ENCODE data around the gene ZNF341. TPM values are rescaled to one million over a fixed set of nuclear protein-coding genes. Genes with fewer than 3 reads are reported as not detected.
"Not testable (repeated sequence)": the region's sequence is repeated elsewhere in the genome, so short reads cannot be mapped to it uniquely, and the experiment has no call there.

ZNF341 gene
- total RNA-seq, 1 donor from 2014 or later = 8.3 TPM

DNA sequence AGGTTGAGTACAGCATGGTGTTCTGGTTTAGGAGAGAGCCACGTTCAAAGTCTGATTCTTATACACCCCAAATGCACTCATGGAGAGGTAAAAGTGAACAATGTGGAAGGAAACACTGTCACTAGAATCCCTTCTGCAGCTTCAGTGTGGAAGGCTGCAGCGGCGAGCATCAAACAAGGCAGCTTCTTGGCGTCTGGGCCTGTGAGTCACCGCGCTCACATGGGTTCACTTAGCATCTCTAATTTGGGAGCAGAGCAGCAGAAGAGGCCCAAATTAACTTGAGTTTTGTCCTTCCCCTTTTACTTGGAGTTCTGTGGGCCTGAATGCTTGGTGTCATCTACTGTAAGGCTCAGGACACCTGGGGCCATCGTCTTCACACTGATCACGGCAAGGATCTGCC lies 34.7 kb upstream of the ZNF341 start:
- Mint-ChIP-seq H3K4me1 (ENCODE audit: low read depth) (peaks cover 6% of the 10 kb centered on the region), H3K36me3 (ENCODE audit: insufficient read depth) (peaks cover 6% of the 10 kb centered on the region)

DNA sequence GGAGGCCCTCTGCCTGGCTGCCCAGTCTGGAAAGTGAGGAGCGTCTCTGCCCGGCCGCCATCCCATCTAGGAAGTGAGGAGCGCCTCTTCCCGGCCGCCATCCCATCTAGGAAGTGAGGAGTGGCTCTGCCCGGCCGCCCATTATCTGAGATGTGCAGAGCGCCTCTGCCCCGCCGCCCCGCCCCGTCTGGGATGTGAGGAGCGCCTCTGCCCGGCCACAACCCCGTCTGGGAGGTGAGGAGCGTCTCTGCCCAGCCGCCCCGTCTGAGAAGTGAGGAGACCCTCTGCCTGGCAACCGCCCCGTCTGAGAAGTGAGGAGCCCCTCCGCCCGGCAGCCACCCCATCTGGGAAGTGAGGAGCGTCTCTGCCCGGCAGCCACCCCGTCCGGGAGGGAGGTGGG lies 32.8 kb upstream of the ZNF341 start:
- not testable (repeated sequence) for H3K4me1 Mint-ChIP-seq (ENCODE audit: low read depth); H3K36me3 Mint-ChIP-seq (ENCODE audit: insufficient read depth); H3K4me3 Mint-ChIP-seq (ENCODE audit: low read depth); H3K27ac Mint-ChIP-seq; H3K27me3 Mint-ChIP-seq; DNase-seq (ENCODE audit: low spot score, unreplicated experiment); H3K9me3 Mint-ChIP-seq (ENCODE audit: low read depth)

More for the DNA sequence above, 34.7 kb upstream of the ZNF341 start:
- DNase-seq (ENCODE audit: low spot score, unreplicated experiment) = no peak
- TF ChIP-seq, protein P1, sequence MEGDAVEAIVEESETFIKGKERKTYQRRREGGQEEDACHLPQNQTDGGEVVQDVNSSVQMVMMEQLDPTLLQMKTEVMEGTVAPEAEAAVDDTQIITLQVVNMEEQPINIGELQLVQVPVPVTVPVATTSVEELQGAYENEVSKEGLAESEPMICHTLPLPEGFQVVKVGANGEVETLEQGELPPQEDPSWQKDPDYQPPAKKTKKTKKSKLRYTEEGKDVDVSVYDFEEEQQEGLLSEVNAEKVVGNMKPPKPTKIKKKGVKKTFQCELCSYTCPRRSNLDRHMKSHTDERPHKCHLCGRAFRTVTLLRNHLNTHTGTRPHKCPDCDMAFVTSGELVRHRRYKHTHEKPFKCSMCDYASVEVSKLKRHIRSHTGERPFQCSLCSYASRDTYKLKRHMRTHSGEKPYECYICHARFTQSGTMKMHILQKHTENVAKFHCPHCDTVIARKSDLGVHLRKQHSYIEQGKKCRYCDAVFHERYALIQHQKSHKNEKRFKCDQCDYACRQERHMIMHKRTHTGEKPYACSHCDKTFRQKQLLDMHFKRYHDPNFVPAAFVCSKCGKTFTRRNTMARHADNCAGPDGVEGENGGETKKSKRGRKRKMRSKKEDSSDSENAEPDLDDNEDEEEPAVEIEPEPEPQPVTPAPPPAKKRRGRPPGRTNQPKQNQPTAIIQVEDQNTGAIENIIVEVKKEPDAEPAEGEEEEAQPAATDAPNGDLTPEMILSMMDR (IDR thresholded peaks at IDR 0.05; ENCODE audit: unreplicated experiment) = no peak
- no peaks in the 10 kb centered on the region for H3K27me3 Mint-ChIP-seq
- no peak overlapping the region for H3K27ac Mint-ChIP-seq
- H3K9me3 Mint-ChIP-seq (ENCODE audit: low read depth) = peaks cover 3% of the 10 kb centered on the region
- H3K4me3 Mint-ChIP-seq (ENCODE audit: low read depth) = no peak overlapping the region

DNA sequence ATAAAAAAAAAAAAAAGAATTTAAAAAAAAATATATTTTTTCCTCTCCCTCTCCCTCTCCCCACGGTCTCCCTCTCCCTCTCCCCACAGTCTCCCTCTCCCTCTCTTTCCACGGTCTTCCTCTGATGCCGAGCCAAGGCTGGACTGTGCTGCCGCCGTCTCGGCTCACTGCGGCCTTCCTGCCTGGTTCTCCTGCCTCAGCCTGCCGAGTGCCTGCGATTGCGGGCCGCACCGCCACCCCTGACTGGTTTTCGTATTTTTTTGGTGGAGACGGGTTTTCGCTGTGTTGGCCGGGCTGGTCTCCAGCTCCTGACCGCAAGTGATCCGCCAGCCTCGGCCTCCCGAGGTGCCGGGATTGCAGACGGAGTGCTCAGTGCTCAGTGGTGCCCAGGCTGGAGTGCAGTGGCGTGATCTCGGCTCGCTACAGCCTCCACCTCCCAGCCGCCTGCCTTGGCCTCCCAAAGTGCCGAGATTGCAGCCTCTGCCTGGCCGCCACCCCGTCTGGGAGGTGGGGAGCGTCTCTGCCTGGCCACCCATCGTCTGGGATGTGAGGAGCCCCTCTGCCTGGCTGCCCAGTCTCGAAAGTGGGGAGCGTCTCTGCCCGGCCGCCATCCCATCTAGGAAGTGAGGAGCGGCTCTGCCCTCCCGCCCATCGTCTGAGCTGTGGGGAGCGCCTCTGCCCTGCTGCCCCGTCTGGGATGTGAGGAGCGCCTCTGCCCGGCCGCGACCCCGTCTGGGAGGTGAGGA lies 30.9 kb upstream of the ZNF341 start:
- H3K4me3 Mint-ChIP-seq (ENCODE audit: low read depth); H3K9me3 Mint-ChIP-seq (ENCODE audit: low read depth); H3K36me3 Mint-ChIP-seq (ENCODE audit: insufficient read depth); DNase-seq (ENCODE audit: low spot score, unreplicated experiment); H3K27me3 Mint-ChIP-seq; H3K27ac Mint-ChIP-seq; H3K4me1 Mint-ChIP-seq (ENCODE audit: low read depth): not testable (repeated sequence)

DNA sequence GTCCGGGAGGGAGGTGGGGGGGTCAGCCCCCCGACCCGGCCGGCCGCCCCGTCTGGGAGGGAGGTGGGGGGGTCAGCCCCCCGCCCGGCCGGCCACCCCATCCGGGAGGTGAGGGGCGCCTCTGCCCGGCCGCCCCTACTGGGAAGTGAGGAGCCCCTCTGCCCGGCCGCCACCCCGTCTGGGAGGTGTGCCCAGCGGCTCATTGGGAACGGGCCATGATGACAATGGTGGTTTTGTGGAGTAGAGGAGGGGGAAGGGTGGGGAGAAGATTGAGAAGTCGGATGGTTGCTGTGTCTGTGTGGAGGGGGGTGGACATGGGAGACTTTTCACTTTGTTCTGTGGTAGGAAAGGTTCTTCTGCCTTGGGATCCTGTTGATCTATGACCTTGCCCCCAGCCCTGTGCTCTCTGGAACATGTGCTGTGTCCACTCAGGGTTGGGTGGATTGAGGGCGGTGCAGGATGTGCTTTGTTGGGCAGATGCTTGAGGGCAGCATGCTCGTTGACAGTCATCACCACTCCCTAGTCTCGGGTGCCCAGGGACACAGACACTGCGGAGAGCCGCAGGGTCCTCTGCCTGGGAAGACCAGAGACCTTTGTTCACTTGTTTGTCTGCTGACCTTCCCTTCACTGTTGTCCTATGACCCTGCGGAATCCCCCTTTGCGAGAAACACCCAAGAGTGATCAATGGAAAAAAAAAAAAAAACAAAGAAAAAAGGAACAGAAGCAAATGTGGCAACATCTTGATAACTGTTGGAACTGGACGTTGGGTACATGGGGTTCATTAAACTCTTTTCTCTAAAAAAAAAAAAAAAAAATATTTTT lies 30.0 kb upstream of the ZNF341 start:
- peaks cover 6% of the 10 kb centered on the region for H3K36me3 Mint-ChIP-seq (ENCODE audit: insufficient read depth)
- H3K27me3 Mint-ChIP-seq = no peaks in the 10 kb centered on the region
- no peak overlapping the region for H3K4me3 Mint-ChIP-seq (ENCODE audit: low read depth)
- H3K9me3 Mint-ChIP-seq (ENCODE audit: low read depth) = peaks cover 3% of the 10 kb centered on the region
- DNase-seq (ENCODE audit: low spot score, unreplicated experiment) = no peak
- H3K27ac Mint-ChIP-seq = peak overlapping the region; percentile 80
- TF ChIP-seq, protein P1 (IDR thresholded peaks at IDR 0.05; ENCODE audit: unreplicated experiment) = no peak
- no peaks in the 10 kb centered on the region for H3K4me1 Mint-ChIP-seq (ENCODE audit: low read depth)

DNA sequence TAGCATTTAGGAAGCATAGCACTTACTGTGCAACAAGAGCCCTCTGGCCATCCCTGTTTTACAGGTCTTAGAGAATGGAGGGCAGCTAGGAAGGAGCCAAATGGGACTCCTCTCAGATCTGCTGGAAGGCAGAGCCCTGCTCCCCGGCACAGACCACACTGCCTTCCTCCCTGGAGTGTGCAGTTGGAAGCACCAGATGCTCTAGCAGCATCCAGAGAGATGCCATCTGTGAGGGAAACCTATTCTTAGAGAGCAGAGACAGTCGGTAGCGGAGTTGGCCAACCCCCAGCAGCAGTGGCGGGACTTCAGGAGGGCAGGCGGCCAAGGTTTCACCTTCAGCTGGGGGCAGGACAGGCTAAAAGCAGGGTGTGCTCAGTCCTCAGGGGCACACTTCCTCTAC lies 28.9 kb upstream of the ZNF341 start:
- H3K27me3 Mint-ChIP-seq = no peaks in the 10 kb centered on the region
- peaks cover 4% of the 10 kb centered on the region for H3K36me3 Mint-ChIP-seq (ENCODE audit: insufficient read depth)
- no peak for DNase-seq (ENCODE audit: low spot score, unreplicated experiment)
- H3K27ac Mint-ChIP-seq = no peak overlapping the region
- peaks cover 4% of the 10 kb centered on the region for H3K4me1 Mint-ChIP-seq (ENCODE audit: low read depth)
- H3K4me3 Mint-ChIP-seq (ENCODE audit: low read depth) = no peak overlapping the region
- TF ChIP-seq, protein P1 (IDR thresholded peaks at IDR 0.05; ENCODE audit: unreplicated experiment) = no peak
- H3K9me3 Mint-ChIP-seq (ENCODE audit: low read depth) = peaks cover 3% of the 10 kb centered on the region

DNA sequence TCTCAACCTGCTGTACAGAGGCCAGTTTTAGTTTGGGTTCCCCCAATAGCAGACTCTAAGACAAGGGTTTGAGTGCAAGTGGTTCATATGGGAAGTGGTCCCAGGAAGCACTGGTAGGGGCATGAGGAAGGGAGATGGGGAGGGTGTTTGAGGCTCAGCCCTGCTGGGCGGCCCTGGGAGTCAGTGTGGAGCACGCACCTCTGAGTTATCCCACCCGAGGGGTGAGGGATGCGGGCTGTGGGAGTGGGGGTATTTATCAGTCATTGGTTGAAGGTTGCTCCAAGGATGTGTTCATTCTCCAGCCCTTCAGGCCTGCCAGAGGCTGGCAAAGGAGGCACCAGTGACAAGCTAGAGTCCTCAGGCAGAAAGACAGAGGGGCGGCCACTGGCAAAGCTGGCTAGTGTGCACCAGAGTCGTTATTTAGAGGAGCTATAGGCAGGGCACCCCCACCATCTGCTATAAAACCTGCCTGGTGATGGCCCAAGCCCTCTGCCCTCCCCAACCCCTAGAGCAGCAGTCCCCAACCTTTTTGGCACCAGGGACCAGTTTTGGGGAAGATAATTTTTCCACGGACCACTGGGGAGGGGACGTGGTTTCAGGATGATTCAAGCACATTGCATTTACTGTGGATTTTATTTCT lies 28.2 kb upstream of the ZNF341 start:
- Mint-ChIP-seq H3K4me3 (ENCODE audit: low read depth) (no peak overlapping the region), H3K27ac (no peak overlapping the region), H3K27me3 (no peaks in the 10 kb centered on the region), H3K36me3 (ENCODE audit: insufficient read depth) (peaks cover 4% of the 10 kb centered on the region), H3K9me3 (ENCODE audit: low read depth) (peaks cover 3% of the 10 kb centered on the region), H3K4me1 (ENCODE audit: low read depth) (peaks cover 4% of the 10 kb centered on the region)
- no peak for DNase-seq (ENCODE audit: low spot score, unreplicated experiment)
- TF ChIP-seq, protein P1 (IDR thresholded peaks at IDR 0.05; ENCODE audit: unreplicated experiment) = no peak

All from progenitor cell of endocrine pancreas (in vitro differentiated cells).